IMR-90 (cell line): Measurements from ENCODE around the gene LHX8.

Experiments used
- BHLHE40 ChIP-seq: fragments of 150-350 bp; IDR thresholded peaks from 2 replicates; pipeline ENCODE4 v1.6.1; 2016; ENCODE audit warnings: mild to moderate bottlenecking, low read depth, low read length
- CEBPB ChIP-seq: IDR thresholded peaks from 2 replicates; pipeline ENCODE4 v1.6.1; 2012; ENCODE audit warnings: low read depth, low read length, improper control_type of control experiment
- CHD1 ChIP-seq: IDR thresholded peaks from 2 replicates; pipeline ENCODE4 v1.6.1; 2012; ENCODE audit warnings: low read depth, low read length, improper control_type of control experiment
- FOS ChIP-seq: fragments of 150-350 bp; IDR thresholded peaks from 2 replicates; pipeline ENCODE4 v1.6.1; 2016; ENCODE audit warnings: low read depth, low read length
- MAFK ChIP-seq: IDR thresholded peaks from 2 replicates; pipeline ENCODE4 v1.6.1; 2012; ENCODE audit warnings: low read depth, low read length, improper control_type of control experiment
- MAZ ChIP-seq: IDR thresholded peaks from 2 replicates; pipeline ENCODE4 v1.6.1; 2012; ENCODE audit warnings: low read depth, mild to moderate bottlenecking, low read length, improper control_type of control experiment, moderate library complexity, borderline replicate concordance
- MXI1 ChIP-seq: IDR thresholded peaks from 2 replicates; pipeline ENCODE4 v1.6.1; 2012; ENCODE audit warnings: low read depth, mild to moderate bottlenecking, low read length, moderate library complexity, borderline replicate concordance
- NFE2L2 ChIP-seq: fragments of 150-350 bp; IDR thresholded peaks from 2 replicates; pipeline ENCODE4 v1.6.1; 2016; ENCODE audit warnings: low read depth, mild to moderate bottlenecking, low read length
- POLR2A ChIP-seq: IDR thresholded peaks from 2 replicates; pipeline ENCODE4 v1.6.1; 2012; ENCODE audit warnings: mild to moderate bottlenecking, low read depth, low read length
- RAD21 ChIP-seq: IDR thresholded peaks from 2 replicates; pipeline ENCODE4 v1.6.1; 2012; ENCODE audit warnings: low read length, improper control_type of control experiment
- RFX5 ChIP-seq: IDR thresholded peaks from 2 replicates; pipeline ENCODE4 v1.8.0; 2012; ENCODE audit warnings: low read depth, mild to moderate bottlenecking, low read length, moderate library complexity
- TF ChIP-seq, protein P1 (sequence below): conservative IDR thresholded peaks from 2 replicates; pipeline ENCODE4 v1.5.1; 2012; ENCODE audit warnings: mild to moderate bottlenecking, low read depth, low read length, improper control_type of control experiment
- TF ChIP-seq, protein P2 (sequence below): fragments of 150-350 bp; IDR thresholded peaks from 2 replicates; pipeline ENCODE4 v1.6.1; 2016; ENCODE audit warnings: low read depth, mild to moderate bottlenecking, low read length, moderate library complexity, borderline replicate concordance
- TF ChIP-seq, protein P3 (sequence below): fragments of 150-350 bp; IDR thresholded peaks from 2 replicates; pipeline ENCODE4 v1.6.1; 2017; ENCODE audit warnings: mild to moderate bottlenecking, antibody characterized with exemption, low read length, low read depth

DNA sequence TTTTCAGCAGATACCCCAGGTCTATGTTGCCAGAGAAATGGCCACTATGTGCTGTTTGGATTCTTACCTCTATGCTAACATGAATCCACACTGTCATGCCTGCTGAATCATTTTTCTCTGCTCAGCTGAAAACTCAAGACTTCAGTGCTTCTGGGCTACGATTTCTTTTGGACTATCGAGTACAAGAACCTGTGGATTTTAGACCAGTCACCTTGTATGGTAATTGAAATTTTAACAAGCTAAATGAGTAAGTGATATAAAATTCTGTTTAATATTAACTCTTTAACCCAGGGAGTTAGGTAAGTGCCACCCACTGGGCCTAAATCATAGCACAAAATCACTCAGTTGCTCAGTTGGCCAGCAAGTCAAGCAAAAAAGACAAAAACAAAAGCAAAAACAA, 35.8 kb downstream of the LHX8 start:
- no peak for TF ChIP-seq CHD1
- TF ChIP-seq, protein P1, sequence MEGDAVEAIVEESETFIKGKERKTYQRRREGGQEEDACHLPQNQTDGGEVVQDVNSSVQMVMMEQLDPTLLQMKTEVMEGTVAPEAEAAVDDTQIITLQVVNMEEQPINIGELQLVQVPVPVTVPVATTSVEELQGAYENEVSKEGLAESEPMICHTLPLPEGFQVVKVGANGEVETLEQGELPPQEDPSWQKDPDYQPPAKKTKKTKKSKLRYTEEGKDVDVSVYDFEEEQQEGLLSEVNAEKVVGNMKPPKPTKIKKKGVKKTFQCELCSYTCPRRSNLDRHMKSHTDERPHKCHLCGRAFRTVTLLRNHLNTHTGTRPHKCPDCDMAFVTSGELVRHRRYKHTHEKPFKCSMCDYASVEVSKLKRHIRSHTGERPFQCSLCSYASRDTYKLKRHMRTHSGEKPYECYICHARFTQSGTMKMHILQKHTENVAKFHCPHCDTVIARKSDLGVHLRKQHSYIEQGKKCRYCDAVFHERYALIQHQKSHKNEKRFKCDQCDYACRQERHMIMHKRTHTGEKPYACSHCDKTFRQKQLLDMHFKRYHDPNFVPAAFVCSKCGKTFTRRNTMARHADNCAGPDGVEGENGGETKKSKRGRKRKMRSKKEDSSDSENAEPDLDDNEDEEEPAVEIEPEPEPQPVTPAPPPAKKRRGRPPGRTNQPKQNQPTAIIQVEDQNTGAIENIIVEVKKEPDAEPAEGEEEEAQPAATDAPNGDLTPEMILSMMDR, result no peak
- TF ChIP-seq CEBPB, result no peak
- TF ChIP-seq BHLHE40, result no peak
- no peak for TF ChIP-seq RAD21
- no peak for TF ChIP-seq POLR2A
- no peak for TF ChIP-seq MAFK
- no peak for TF ChIP-seq MAZ
- TF ChIP-seq NFE2L2, result no peak
- no peak for TF ChIP-seq FOS
- TF ChIP-seq, protein P2, sequence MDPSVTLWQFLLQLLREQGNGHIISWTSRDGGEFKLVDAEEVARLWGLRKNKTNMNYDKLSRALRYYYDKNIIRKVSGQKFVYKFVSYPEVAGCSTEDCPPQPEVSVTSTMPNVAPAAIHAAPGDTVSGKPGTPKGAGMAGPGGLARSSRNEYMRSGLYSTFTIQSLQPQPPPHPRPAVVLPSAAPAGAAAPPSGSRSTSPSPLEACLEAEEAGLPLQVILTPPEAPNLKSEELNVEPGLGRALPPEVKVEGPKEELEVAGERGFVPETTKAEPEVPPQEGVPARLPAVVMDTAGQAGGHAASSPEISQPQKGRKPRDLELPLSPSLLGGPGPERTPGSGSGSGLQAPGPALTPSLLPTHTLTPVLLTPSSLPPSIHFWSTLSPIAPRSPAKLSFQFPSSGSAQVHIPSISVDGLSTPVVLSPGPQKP, result no peak
- TF ChIP-seq MXI1, result no peak
- no peak for TF ChIP-seq RFX5
- TF ChIP-seq, protein P3, sequence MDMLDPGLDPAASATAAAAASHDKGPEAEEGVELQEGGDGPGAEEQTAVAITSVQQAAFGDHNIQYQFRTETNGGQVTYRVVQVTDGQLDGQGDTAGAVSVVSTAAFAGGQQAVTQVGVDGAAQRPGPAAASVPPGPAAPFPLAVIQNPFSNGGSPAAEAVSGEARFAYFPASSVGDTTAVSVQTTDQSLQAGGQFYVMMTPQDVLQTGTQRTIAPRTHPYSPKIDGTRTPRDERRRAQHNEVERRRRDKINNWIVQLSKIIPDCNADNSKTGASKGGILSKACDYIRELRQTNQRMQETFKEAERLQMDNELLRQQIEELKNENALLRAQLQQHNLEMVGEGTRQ, result no peak
